ENCODE results near the gene PKNOX2.
"Not testable (repeated sequence)": the region's sequence is repeated elsewhere in the genome, so short reads cannot be mapped to it uniquely, and the experiment has no call there.

The PKNOX2 gene

GRCh38 chr11:125202977-125203376 is 38.4 kb downstream of the PKNOX2 start:
- DNase-seq (ENCODE audit: low spot score): no peak

- DNase-seq (ENCODE audit: low spot score): no peak
Observed at GRCh38 chr11:125207866-125208425, 43.4 kb downstream of the PKNOX2 start.

- DNase-seq (ENCODE audit: low spot score): no peak
Observed at GRCh38 chr11:125210066-125210465, 45.5 kb downstream of the PKNOX2 start.

GRCh38 chr11:125211191-125211947 is 46.8 kb downstream of the PKNOX2 start:
- DNase-seq (ENCODE audit: low spot score): no peak

- DNase-seq (ENCODE audit: low spot score): no peak
Observed at GRCh38 chr11:125211948-125212340, 47.4 kb downstream of the PKNOX2 start.

GRCh38 chr11:125214601-125215565 is 50.3 kb downstream of the PKNOX2 start:
- DNase-seq (ENCODE audit: low spot score): no peak

GRCh38 chr11:125215976-125216375 is 51.4 kb downstream of the PKNOX2 start:
- DNase-seq (ENCODE audit: low spot score): no peak

GRCh38 chr11:125218336-125218735 is 53.8 kb downstream of the PKNOX2 start:
- DNase-seq (ENCODE audit: low spot score): no peak

GRCh38 chr11:125221461-125221860 is 56.9 kb downstream of the PKNOX2 start:
- DNase-seq (ENCODE audit: low spot score): no peak

- DNase-seq (ENCODE audit: low spot score): no peak
Observed at GRCh38 chr11:125222494-125222893, 57.9 kb downstream of the PKNOX2 start.

- DNase-seq (ENCODE audit: low spot score): not testable (repeated sequence)
Observed at GRCh38 chr11:125223161-125223560, 58.6 kb downstream of the PKNOX2 start.

- no peak for DNase-seq (ENCODE audit: low spot score)
Observed at GRCh38 chr11:125223901-125224361, 59.4 kb downstream of the PKNOX2 start.

GRCh38 chr11:125224391-125225021 is 60.0 kb downstream of the PKNOX2 start:
- no peak for DNase-seq (ENCODE audit: low spot score)

- DNase-seq (ENCODE audit: low spot score): no peak
Observed at GRCh38 chr11:125225401-125225800, 60.9 kb downstream of the PKNOX2 start.

GRCh38 chr11:125226031-125226430 is 61.5 kb downstream of the PKNOX2 start:
- no peak for DNase-seq (ENCODE audit: low spot score)

- no peak for DNase-seq (ENCODE audit: low spot score)
Observed at GRCh38 chr11:125226706-125227105, 62.2 kb downstream of the PKNOX2 start.

- DNase-seq (ENCODE audit: low spot score): no peak
Observed at GRCh38 chr11:125227151-125227550, 62.6 kb downstream of the PKNOX2 start.

- no peak for DNase-seq (ENCODE audit: low spot score)
Observed at GRCh38 chr11:125228445-125228844, 63.9 kb downstream of the PKNOX2 start.

GRCh38 chr11:125228993-125229392 is 64.4 kb downstream of the PKNOX2 start:
- no peak for DNase-seq (ENCODE audit: low spot score)

GRCh38 chr11:125229916-125230315 is 65.4 kb downstream of the PKNOX2 start:
- DNase-seq (ENCODE audit: low spot score): no peak

- DNase-seq (ENCODE audit: low spot score): no peak
Observed at GRCh38 chr11:125233116-125233515, 68.6 kb downstream of the PKNOX2 start.

- DNase-seq (ENCODE audit: low spot score): no peak
Observed at GRCh38 chr11:125233736-125234275, 69.3 kb downstream of the PKNOX2 start.
